T-cell (primary cell): ENCODE results near the gene HLA-DPB1. TPM values are rescaled to one million over a fixed set of nuclear protein-coding genes. Genes with fewer than 3 reads are reported as not detected.

Experiments
- ATAC-seq, 4 experiments: fragments of 200-7000 bp in 3 of 4; fragments of 150-1000 bp in 1 of 4; cut with Tn5 transposase; replicated peaks in 1 of 4; 1 replicate in 3 of 4; 2 replicates in 1 of 4; pipeline ENCODE4 v1.10.0; 2021; ENCODE audit warnings: moderate library complexity in 3 of 4, mild to moderate bottlenecking in 2 of 4, moderate number of reproducible peaks in 1 of 4
- CTCF ChIA-PET, 2 donors: fragments of 300-600 bp; sonication (Branson Sonifier 250); formaldehyde crosslinking; loops; one replicate each; lab custom pipeline; 2022; ENCODE audit warnings: antibody characterized with exemption in 2 of 2; lab: Charles Lee
- POLR2A ChIA-PET, 2 donors: fragments of 300-600 bp; sonication (Branson Sonifier 250); formaldehyde crosslinking; loops; one replicate each; lab custom pipeline; 2022; ENCODE audit warnings: antibody characterized with exemption in 2 of 2; lab: Charles Lee
- DNase-seq, 35 experiments: peaks; one replicate each; pipeline versions ENCODE4 v3.0.0 to v3.0.0-alpha.2; 2013 to 2023
- H3K27ac ChIP-seq: one replicate; pipeline ENCODE4 v1.5.1; 2013; ENCODE audit warnings: low read length
- H3K27me3 ChIP-seq, 2 experiments: replicated peaks in 1 of 2; 1 replicate in 1 of 2; 2 replicates in 1 of 2; pipeline versions ENCODE4 v1.6.1 to v1.7.0; 2013; ENCODE audit warnings: low read length in 1 of 2, mixed read lengths in 1 of 2; ENCODE audit not compliant: control insufficient read depth in 2 of 2, insufficient read depth in 2 of 2; ENCODE audit errors: extremely low read depth in 1 of 2
- H3K36me3 ChIP-seq, 2 donors: 1 replicate in 1 of 2; 2 replicates in 1 of 2; pipeline versions ENCODE4 v1.6.1 to v1.7.0; 2013; ENCODE audit warnings: low read length in 1 of 2; ENCODE audit not compliant: control insufficient read depth in 2 of 2, insufficient read depth in 1 of 2; ENCODE audit errors: extremely low read depth in 1 of 2
- H3K4me1 ChIP-seq, 2 experiments: 1 replicate in 1 of 2; 2 replicates in 1 of 2; pipeline versions ENCODE4 v1.6.1 to v1.7.0; 2013; ENCODE audit warnings: low read length in 2 of 2, mixed read lengths in 1 of 2; ENCODE audit not compliant: insufficient read depth in 2 of 2, control insufficient read depth in 1 of 2; ENCODE audit errors: extremely low read depth in 1 of 2
- H3K4me3 ChIP-seq, 2 donors: 1 replicate in 1 of 2; 2 replicates in 1 of 2; pipeline versions ENCODE4 v1.5.1 to v1.7.0; 2013; ENCODE audit warnings: mild to moderate bottlenecking in 2 of 2, low read length in 1 of 2, moderate library complexity in 1 of 2; ENCODE audit not compliant: control insufficient read depth in 1 of 2; ENCODE audit errors: extremely low read depth in 1 of 2
- H3K9me3 ChIP-seq: 2 replicates; pipeline ENCODE4 v1.7.0; 2013
- H3K27ac Mint-ChIP-seq, 2 donors: one replicate each; pipeline ENCODE4 v1.8.0; 2020 to 2021; ENCODE audit warnings: mild to moderate bottlenecking in 2 of 2, mixed read lengths in 2 of 2
- H3K27me3 Mint-ChIP-seq, 2 donors: one replicate each; pipeline ENCODE4 v1.8.0; 2021 to 2022; ENCODE audit warnings: mixed read lengths in 2 of 2
- H3K36me3 Mint-ChIP-seq: one replicate; pipeline ENCODE4 v1.8.0; 2021; ENCODE audit warnings: mixed read lengths
- H3K4me1 Mint-ChIP-seq, 3 donors: one replicate each; pipeline ENCODE4 v1.8.0; 2020 to 2022; ENCODE audit warnings: mixed read lengths in 3 of 3, mild to moderate bottlenecking in 1 of 3
- H3K4me3 Mint-ChIP-seq, 3 donors: one replicate each; pipeline ENCODE4 v1.8.0; 2020 to 2022; ENCODE audit warnings: mild to moderate bottlenecking in 3 of 3, mixed read lengths in 3 of 3, moderate library complexity in 3 of 3
- H3K9me3 Mint-ChIP-seq, 3 donors: one replicate each; pipeline ENCODE4 v1.8.0; 2020 to 2022; ENCODE audit warnings: mixed read lengths in 3 of 3
- whole genome bisulfite sequencing: methylation state at CpG from one replicate; pipeline ENCODE4 v1.1.5; 2013; ENCODE audit warnings: missing lambda C conversion rate; ENCODE audit not compliant: insufficient coverage; 5-methylcytosine and 5-hydroxymethylcytosine counted together
- total RNA-seq, 35 experiments: library from RNA in 6 of 35; stranded (reverse) in 6 of 35; fragments of 120-200 nt in 1 of 35; gene quantifications; one replicate each; pipeline versions ENCODE4 v1.2.1 to v1.2.4 and lab custom pipeline; 2013 to 2026

Gene HLA-DPB1
- total RNA-seq (10 to 100 TPM; 41.2 to 78.9 (median 58.4) TPM), total RNA-seq (lab: John Stamatoyannopoulos, UW) (5.5 to 116 (median 51.9) reads per million in 29 experiments)
- 70.0 TPM for total RNA-seq (2013)

- Mint-ChIP-seq H3K27ac (peak within 1 kb of the TSS; percentile 52 to 80), H3K27me3 (peaks cover 0 to 3% of the 10 kb centered on the region in 2 donors), H3K9me3 (no peaks in the 10 kb centered on the region), H3K4me3 (peak within 1 kb of the TSS; percentile 83 to 86 (median 84)), H3K4me1 (peaks cover 55 to 68% (median 65%) of the 10 kb centered on the region in 3 donors), H3K36me3 (peaks cover 10% of the 10 kb centered on the region)
- H3K27ac ChIP-seq, result peak within 1 kb of the TSS; percentile 83
- 17% methylated on average over 7 of the region's 10 CpGs for WGBS
- peak; percentile 93 to 95 (median 94) for ATAC-seq
- peak in 19 of 35 experiments; percentile 7 to 87 (median 32) for DNase-seq
- ChIA-PET POLR2A (interaction anchor here (0.6 to 1.2 kb wide), 7 partner anchors 14 to 1581 kb away, joined by 3 to 7 read pairs (median 3); no protein-coding TSS in a partner anchor), CTCF (interaction anchor here in 1 of 2 donors (0.6 to 1.4 kb wide), 11 partner anchors 15 to 237 kb away, joined by 3 to 9 read pairs (median 3); partner anchors contain the start of genes BRD2 and TAP2)
- H3K9me3 ChIP-seq, result no peaks in the 10 kb centered on the region
- peaks cover 0 to 2% of the 10 kb centered on the region in 2 experiments for H3K27me3 ChIP-seq
- peak within 1 kb of the TSS in 1 of 2 donors; percentile 81 for H3K4me3 ChIP-seq
- peaks cover 0 to 60% of the 10 kb centered on the region in 2 experiments for H3K4me1 ChIP-seq
- H3K36me3 ChIP-seq, result peaks cover 0 to 3% of the 10 kb centered on the region in 2 donors
Observed at GRCh38 chr6:33075568-33076405, at the start of gene HLA-DPB1. Gene HLA-DPB1 (plus strand): TSS chr6:33075990. CDS start chr6:33076042, 52 bp downstream.

GRCh38 chr6:33028220-33028849 is 47.5 kb upstream of the HLA-DPB1 start:
- ChIA-PET CTCF (interaction anchor here in 1 of 2 donors (1.0 to 1.3 kb wide), 3 partner anchors 47 to 220 kb away, joined by 3 read pairs; partner anchors contain the start of gene HLA-DPB1), POLR2A (interaction anchor here in 1 of 2 donors (0.6 to 1.2 kb wide), 2 partner anchors 43 to 57 kb away, joined by 4 to 5 read pairs; no protein-coding TSS in a partner anchor)
- Histone ChIP-seq H3K9me3 (no peaks in the 10 kb centered on the region), H3K4me1 (peaks cover 0 to 9% of the 10 kb centered on the region in 2 experiments), H3K27ac (peak overlapping the region; percentile 11), H3K27me3 (peaks cover 0 to 9% of the 10 kb centered on the region in 2 experiments), H3K36me3 (no peaks in the 10 kb centered on the region), H3K4me3 (no peak overlapping the region)
- H3K9me3 Mint-ChIP-seq, result no peaks in the 10 kb centered on the region
- no peaks in the 10 kb centered on the region for H3K36me3 Mint-ChIP-seq
- no CpG with 5 or more reads among the region's 1 CpG for WGBS
- ATAC-seq (no peak), DNase-seq (no peak)
- peaks cover 4 to 5% of the 10 kb centered on the region in 2 donors for H3K27me3 Mint-ChIP-seq
- H3K4me1 Mint-ChIP-seq, result peaks cover 0 to 17% (median 7%) of the 10 kb centered on the region in 3 donors
- peak overlapping the region in 1 of 2 donors; percentile 20 for H3K27ac Mint-ChIP-seq
- no peak overlapping the region for H3K4me3 Mint-ChIP-seq

GRCh38 chr6:33029328-33030184 is 46.2 kb upstream of the HLA-DPB1 start:
- H3K36me3 Mint-ChIP-seq, result peaks cover 2% of the 10 kb centered on the region
- H3K4me1 ChIP-seq, result peaks cover 0 to 9% of the 10 kb centered on the region in 2 experiments
- peak overlapping the region; percentile 68 for H3K27ac ChIP-seq
- peaks cover 0 to 2% (median 0%) of the 10 kb centered on the region in 3 donors for H3K9me3 Mint-ChIP-seq
- 72% methylated on average over 3 of the region's 6 CpGs for WGBS
- no peak overlapping the region for H3K4me3 Mint-ChIP-seq
- DNase-seq (peak in 3 of 35 experiments; percentile 12 to 52 (median 37)), ATAC-seq (peak; percentile 43 to 80 (median 52))
- H3K27ac Mint-ChIP-seq, result peak overlapping the region in 1 of 2 donors; percentile 84
- peaks cover 0 to 17% (median 7%) of the 10 kb centered on the region in 3 donors for H3K4me1 Mint-ChIP-seq
- no peak overlapping the region for H3K4me3 ChIP-seq
- peaks cover 0 to 9% of the 10 kb centered on the region in 2 experiments for H3K27me3 ChIP-seq
- no peaks in the 10 kb centered on the region for H3K36me3 ChIP-seq
- ChIA-PET CTCF (interaction anchor here in 1 of 2 donors (1.2 to 1.3 kb wide), 2 partner anchors 46 to 50 kb away, joined by 3 read pairs; partner anchors contain the start of gene HLA-DPB1), POLR2A (interaction anchor here (0.6 to 1.2 kb wide), 4 partner anchors 45 to 277 kb away, joined by 3 to 9 read pairs (median 4); partner anchors contain the start of gene HLA-DPA1 (in 1 of the 2))
- peaks cover 5 to 10% of the 10 kb centered on the region in 2 donors for H3K27me3 Mint-ChIP-seq
- no peaks in the 10 kb centered on the region for H3K9me3 ChIP-seq

- Mint-ChIP-seq H3K4me1 (peaks cover 0 to 17% (median 7%) of the 10 kb centered on the region in 3 donors), H3K36me3 (peaks cover 3% of the 10 kb centered on the region), H3K27ac (peak overlapping the region in 1 of 2 donors; percentile 84), H3K27me3 (peaks cover 8 to 11% of the 10 kb centered on the region in 2 donors), H3K4me3 (no peak overlapping the region), H3K9me3 (peaks cover 0 to 9% (median 0%) of the 10 kb centered on the region in 3 donors)
- no peaks in the 10 kb centered on the region for H3K36me3 ChIP-seq
- H3K27ac ChIP-seq, result peak overlapping the region; percentile 68
- no peaks in the 10 kb centered on the region for H3K9me3 ChIP-seq
- ChIA-PET CTCF (no interaction called here), POLR2A (interaction anchor here in 1 of 2 donors (1.1 kb wide), 1 partner anchor 44 kb away, joined by 5 read pairs; the partner anchor contains the start of gene HLA-DPA1)
- peaks cover 0 to 9% of the 10 kb centered on the region in 2 experiments for H3K27me3 ChIP-seq
- no peak overlapping the region for H3K4me3 ChIP-seq
- ATAC-seq, result no peak
- DNase-seq, result no peak
- H3K4me1 ChIP-seq, result peaks cover 0 to 9% of the 10 kb centered on the region in 2 experiments
- no CpG with 5 or more reads among the region's 3 CpGs for WGBS
Observed at GRCh38 chr6:33030245-33030644, 45.5 kb upstream of the HLA-DPB1 start.

GRCh38 chr6:33034554-33034953 is 41.2 kb upstream of the HLA-DPB1 start:
- Histone ChIP-seq H3K4me3 (no peak overlapping the region), H3K4me1 (peaks cover 0 to 4% of the 10 kb centered on the region in 2 experiments), H3K9me3 (no peaks in the 10 kb centered on the region), H3K27ac (no peak overlapping the region), H3K27me3 (peaks cover 0 to 7% of the 10 kb centered on the region in 2 experiments), H3K36me3 (no peaks in the 10 kb centered on the region)
- DNase-seq, result no peak
- Mint-ChIP-seq H3K4me1 (peaks cover 0 to 4% (median under 1%) of the 10 kb centered on the region in 3 donors), H3K27me3 (peaks cover 9 to 16% of the 10 kb centered on the region in 2 donors), H3K27ac (no peak overlapping the region), H3K4me3 (no peak overlapping the region), H3K36me3 (peaks cover 3% of the 10 kb centered on the region), H3K9me3 (peaks cover 0 to 20% (median 6%) of the 10 kb centered on the region in 3 donors)
- ATAC-seq, result no peak
- CTCF ChIA-PET, result no interaction called here
- POLR2A ChIA-PET, result no interaction called here
- no CpG with 5 or more reads among the region's 1 CpG for WGBS
